GM12892 (cell line): ENCODE data around the gene CORO1C.
"Not testable (repeated sequence)": the region's sequence is repeated elsewhere in the genome, so short reads cannot be mapped to it uniquely, and the experiment has no call there.

Experiments used
- DNase-seq: peaks from one replicate; pipeline ENCODE4 v3.0.0; 2011; ENCODE audit not compliant: insufficient read length
- FAIRE-seq: peaks from 2 replicates; lab custom pipeline; 2011; peaks lifted over from hg19 to GRCh38; lab: Jason Lieb, UNC
- POLR2A ChIP-seq: IDR thresholded peaks from 2 replicates; pipeline ENCODE4 v1.6.1; 2011; ENCODE audit warnings: low read depth, low read length, control low read depth
- POLR2AphosphoS5 ChIP-seq: IDR thresholded peaks from 2 replicates; pipeline ENCODE4 v1.6.1; 2011; ENCODE audit warnings: low read depth, low read length, control low read depth
- TAF1 ChIP-seq: IDR thresholded peaks from 2 replicates; pipeline ENCODE4 v1.6.1; 2011; ENCODE audit warnings: low read depth, mild to moderate bottlenecking, control low read depth, low read length, borderline replicate concordance

The CORO1C gene

DNA sequence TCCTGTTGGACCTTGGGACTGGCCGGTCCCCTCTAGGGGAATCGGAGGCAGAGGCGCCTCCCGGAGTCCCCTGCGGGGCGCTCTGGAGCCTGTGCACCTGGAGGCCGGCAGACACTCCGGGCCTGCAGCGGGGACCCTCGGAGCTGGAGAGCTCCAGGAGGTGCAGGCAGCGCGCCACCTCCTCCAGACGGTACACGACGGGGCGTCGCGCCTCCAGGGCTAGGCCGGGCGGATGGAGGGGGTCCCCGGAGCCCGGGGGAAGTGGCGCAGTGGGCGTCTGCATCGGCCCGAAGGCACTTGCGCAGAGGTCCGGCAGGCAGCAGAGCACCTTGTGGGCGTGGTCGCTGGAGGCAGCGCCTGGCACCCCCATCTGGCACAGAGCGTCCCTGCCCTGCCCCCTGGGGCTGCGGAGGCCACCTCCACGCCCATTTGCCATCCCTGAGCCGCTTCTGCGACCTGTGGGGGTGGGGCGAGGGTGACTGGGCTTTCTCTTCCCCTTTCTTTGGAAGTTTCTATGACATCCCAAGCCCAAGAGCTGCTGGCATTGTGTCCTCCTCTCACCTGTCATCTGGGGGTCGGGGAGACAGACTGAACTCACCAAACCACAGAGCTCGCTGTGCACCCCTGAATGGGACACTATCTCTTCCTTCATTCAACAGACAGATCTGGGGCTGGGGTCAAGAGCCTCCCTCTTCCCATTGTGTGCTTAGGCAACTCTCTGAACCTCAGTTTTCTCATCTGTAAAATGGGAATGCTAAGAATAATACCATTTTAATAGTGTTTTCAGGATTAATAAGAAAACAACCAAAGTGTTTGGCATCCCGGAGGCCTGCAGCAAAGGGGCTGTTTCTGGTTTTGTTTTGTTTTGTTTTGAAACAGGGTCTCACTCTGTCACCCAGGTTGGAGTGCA, 37.5 kb upstream of the CORO1C start:
- no peak for FAIRE-seq
- TF ChIP-seq POLR2AphosphoS5 (no peak), POLR2A (no peak), TAF1 (no peak)
- peak; percentile 65 for DNase-seq

DNA sequence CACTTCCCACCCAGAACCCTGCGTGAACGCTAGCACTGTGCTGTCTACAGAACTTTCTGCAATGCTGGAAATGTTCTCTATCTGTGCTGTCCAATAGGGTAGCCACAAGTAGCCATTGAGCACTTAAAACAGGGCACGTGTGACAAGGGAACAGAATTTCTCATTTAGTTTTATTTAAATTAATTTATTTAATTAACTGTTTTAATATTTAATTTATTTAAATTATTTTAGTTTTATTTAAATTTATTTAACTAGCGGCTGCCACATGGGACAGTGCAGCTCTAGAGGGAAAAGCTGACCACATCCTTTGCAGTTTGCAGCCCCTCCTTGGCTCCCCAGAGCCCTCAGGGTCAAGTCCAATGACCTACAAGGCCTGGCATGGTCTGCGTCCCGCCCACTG, 35.0 kb upstream of the CORO1C start:
- no peak for FAIRE-seq
- no peak for DNase-seq
- no peak for TF ChIP-seq POLR2A
- TF ChIP-seq POLR2AphosphoS5 = no peak
- no peak for TF ChIP-seq TAF1

DNA sequence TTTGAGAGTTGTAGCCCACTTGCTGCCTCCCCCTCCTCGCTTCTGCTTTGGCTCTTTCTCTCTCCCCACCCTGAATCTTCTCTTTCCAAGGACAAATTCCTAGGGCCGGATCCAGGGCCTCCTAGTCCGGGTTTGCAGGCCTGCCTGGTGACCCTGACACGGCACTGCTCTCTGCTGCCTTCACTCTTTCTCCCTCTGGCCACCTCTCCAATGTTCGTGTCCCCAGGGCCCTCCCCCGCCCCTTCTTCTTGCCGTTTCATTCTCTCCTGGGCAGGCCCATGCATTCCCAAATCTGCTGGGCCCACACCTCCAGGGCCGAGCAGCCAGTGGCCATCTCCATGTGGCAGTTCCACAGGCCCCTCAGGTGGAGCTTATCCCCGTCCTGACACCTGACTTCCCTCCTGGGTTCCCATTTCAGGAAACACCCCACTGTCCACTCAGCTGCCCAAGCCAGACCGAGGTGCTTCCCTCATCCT, 34.0 kb upstream of the CORO1C start:
- no peak for DNase-seq
- FAIRE-seq = no peak
- no peak for TF ChIP-seq TAF1
- TF ChIP-seq POLR2AphosphoS5 = no peak
- no peak for TF ChIP-seq POLR2A

DNA sequence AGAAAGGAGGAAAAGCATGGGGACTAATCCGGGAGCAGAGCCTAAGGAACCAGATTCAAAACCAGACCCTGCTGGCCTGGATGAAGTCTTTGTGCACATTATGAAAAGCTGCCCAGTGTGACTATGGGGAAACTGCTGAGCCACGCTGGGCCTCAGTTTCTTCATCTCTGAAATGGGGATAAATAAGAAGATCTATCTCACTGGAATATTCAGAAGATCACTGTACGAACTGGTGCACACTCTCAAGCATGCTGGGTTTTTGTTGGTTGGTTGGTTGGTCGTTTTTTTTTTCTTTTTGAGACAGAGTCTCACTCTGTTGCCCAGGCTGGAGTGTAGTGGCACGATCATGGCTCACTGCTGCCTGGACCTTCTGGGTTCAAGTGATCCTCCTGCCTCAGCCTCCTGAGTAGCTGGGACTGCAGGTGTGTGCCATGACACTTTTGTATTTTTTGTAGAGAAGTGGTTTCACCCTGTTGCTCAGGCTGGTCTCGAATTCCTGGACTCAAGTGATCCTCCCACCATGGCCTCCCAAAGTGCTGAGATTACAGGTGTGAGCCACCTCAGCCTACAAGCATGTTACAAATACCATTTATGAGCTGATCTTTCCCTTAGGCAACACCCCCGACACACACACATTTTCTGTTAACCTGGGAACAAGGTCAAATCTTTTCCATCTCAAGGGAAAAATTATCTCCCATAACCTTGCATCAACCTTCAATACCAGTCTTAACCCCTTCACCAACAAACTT, 33.4 kb upstream of the CORO1C start:
- TF ChIP-seq POLR2AphosphoS5 (no peak), TAF1 (no peak), POLR2A (no peak)
- DNase-seq (no peak), FAIRE-seq (no peak)

DNA sequence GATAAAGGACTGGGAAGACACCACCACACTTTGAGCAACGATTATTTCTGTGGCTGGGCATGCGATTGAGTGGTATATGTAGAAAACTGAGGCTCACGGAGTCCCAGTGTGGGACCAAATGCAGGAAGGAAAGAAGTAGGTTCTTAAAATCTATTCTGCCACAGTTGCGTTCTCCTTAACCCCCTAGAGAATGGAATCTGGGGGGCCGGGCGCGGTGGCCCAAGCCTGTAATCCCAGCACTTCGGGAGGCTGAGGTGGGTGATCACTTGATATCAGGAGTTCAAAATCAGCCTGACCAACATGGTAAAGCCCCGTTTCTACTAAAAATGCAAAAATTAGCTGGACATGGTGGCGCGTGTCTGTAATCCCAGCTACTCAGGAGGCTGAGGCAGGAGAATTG, 29.9 kb upstream of the CORO1C start:
- DNase-seq = no peak
- FAIRE-seq = no peak
- TF ChIP-seq POLR2AphosphoS5 = no peak
- TF ChIP-seq POLR2A = no peak
- TF ChIP-seq TAF1 = no peak

DNA sequence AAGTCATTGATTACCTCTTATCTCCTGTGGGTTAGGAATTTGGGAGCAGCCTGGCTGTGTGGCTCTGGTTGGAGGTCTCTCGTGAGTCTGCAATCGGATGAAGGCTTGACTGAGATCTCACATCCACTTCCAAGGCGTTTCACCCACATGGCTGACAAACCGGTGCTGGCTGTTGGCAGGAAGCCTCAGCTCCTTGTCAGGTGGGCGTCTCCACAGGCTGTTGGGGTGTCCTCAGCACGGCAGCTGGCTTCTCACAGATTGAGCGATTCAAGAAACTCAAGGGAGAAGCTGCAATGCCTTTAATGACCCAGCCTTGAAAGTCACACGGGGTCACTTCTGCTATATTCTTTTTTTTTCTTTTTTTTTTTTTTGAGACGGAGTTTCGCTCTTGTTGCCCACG, 28.6 kb upstream of the CORO1C start:
- FAIRE-seq = no peak
- no peak for DNase-seq
- TF ChIP-seq POLR2AphosphoS5 (no peak), POLR2A (no peak)

DNA sequence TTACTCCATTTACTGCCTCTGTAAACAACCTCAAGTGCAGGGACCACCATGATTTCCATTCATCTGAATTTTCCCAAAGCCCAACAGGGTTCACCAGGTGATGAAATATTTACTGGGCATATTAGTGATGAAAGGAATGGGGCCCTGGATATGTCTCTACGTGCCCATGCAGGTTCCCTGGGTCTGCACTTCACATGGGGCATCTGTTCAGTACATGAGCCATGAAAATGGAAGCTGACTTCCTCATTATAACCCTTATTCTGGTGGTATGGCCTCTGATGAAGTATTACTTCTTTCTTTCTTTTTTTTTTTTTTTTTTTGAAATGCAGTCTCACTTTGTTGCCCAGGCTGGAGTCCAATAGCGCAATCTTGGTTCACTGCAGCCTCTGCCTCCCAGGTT, 26.5 kb upstream of the CORO1C start:
- TF ChIP-seq TAF1 = no peak
- no peak for TF ChIP-seq POLR2AphosphoS5
- TF ChIP-seq POLR2A = no peak
- DNase-seq = no peak
- FAIRE-seq = no peak

DNA sequence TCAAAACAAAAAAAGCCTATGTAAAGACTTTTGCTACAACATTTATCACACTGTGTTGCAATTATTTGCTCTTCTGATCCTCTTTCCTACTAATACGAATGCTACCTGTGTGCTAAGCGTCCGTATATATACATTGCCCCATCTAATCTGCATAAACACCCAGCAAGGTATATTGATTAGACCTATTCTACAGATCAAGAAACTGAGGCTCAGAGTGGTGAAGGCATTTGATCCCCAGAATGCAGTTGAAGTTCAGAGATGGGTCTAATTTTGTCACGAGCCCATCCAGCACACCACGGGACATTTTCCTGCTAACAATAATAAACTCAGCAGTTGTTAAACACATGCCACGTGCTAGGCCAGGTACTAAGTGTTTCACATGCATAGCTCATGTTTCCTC, 25.1 kb upstream of the CORO1C start:
- TF ChIP-seq TAF1 (no peak), POLR2A (no peak), POLR2AphosphoS5 (no peak)
- no peak for DNase-seq
- no peak for FAIRE-seq

DNA sequence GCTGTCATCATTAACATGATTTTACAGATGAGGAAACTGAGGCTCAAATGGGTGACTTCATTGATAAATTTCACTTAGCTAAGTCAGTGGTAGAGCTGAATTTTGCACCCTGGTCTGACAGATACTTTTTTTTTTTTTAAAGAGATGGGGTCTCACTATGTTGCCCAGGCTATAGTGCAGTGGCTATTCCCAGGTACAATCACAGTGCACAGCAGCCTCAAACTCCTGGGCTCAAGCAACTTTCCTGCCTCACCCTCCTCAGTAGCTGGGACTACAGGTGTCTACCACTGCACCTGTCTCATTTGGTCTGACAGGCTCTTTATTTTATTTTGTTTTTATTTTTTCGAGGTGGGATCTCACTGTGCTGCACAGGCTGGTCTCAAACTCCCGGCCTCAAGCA, 24.2 kb upstream of the CORO1C start:
- FAIRE-seq (no peak), DNase-seq (no peak)
- TF ChIP-seq POLR2AphosphoS5 = no peak
- no peak for TF ChIP-seq POLR2A
- TF ChIP-seq TAF1 = no peak

DNA sequence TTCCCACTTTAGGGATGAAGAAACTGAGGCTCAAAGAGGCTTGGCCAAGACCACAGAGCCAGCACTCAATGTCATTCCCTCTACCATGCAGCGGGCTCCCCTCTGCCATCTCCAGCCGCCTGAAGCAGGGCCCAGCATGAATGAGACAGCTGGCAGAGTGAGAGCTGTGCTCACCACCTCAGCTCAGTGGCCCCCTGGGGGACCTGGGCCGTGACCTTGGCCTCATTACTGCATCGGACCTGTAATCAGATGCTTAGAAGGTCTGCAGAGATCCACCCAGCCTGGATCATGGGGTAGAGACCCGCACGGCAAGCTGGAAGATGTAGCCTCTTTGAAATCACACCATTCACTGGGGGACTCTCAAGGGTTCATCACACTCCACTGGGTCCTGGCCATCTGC, 22.7 kb upstream of the CORO1C start:
- TF ChIP-seq POLR2AphosphoS5 (no peak), POLR2A (no peak), TAF1 (no peak)
- FAIRE-seq (no peak), DNase-seq (no peak)

DNA sequence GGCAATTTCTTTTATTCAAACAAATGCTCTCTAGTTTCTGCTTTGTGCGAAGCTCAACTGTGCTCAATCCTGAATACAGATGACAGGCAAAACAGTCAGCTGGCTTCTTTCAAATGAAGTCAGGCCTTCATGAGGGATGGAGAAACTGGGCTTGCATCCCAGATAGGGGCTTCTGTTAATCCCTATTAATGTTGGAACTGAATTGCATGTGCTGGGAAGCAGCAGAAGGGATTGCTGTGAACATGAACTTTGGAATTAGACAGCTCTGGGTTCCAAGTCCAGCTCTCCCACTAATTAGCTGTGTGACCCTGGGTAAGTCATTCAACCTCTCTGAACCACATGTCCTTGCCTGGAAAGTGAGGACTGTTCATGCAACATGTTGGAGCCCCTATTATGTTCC, 21.1 kb upstream of the CORO1C start:
- TF ChIP-seq TAF1 = no peak
- no peak for TF ChIP-seq POLR2AphosphoS5
- DNase-seq (no peak), FAIRE-seq (no peak)

DNA sequence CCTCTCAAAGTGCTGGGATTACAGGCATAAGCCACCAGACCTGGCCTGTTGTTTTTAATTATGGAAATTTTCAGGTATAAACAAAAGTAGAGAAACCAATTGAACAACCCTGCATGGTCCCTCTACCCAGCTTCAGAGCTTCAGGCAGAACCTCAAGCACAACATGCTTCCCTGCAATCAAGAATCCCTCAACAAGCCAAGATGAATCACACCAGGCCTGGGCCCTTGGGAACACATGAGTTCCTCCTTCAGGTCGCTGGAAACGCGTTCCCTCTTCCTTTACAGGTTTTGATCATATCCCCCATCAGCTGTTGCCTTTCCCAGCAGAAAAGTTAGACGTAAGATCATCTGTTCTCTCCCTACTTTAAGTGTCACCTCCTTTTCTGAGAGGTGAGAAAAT, 20.5 kb upstream of the CORO1C start:
- no peak for TF ChIP-seq TAF1
- TF ChIP-seq POLR2AphosphoS5 = no peak
- no peak for TF ChIP-seq POLR2A
- DNase-seq (no peak), FAIRE-seq (no peak)

DNA sequence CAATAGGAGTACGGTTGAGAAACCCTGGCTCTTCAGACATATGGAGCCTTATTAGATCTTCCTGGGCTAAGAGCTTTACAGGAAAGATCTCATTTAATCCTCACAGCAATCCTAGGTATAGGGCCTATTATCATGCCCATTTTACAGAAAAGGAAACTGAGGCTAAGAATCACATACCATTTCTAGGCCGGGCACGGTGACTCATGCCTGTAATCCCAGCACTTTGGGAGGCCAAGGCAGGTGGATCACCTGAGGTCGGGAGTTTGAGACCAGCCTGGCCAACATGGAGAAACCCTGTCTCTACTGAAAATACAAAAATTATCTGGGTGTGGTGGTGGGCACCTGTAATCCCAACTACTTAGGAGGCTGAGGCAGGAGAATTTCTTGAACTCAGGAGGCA, 19.7 kb upstream of the CORO1C start:
- not testable (repeated sequence) for FAIRE-seq, DNase-seq
